Activated naive CD4-positive, alpha-beta T cell (primary cell): ENCODE data around the gene FMR1.

Experiments used
- DNase-seq, 4 experiments: peaks; one replicate each; lab custom pipeline; 2025; lab: John Stamatoyannopoulos, UW

FMR1 gene

GRCh38 chrX:147911192-147912022 is at the start of gene FMR1:
Gene FMR1, plus strand, starts transcription at chrX:147911919. Its CDS starts 261 bp downstream, at chrX:147912180.
- DNase-seq, result peak; percentile 66 to 88 (median 80)

DNA sequence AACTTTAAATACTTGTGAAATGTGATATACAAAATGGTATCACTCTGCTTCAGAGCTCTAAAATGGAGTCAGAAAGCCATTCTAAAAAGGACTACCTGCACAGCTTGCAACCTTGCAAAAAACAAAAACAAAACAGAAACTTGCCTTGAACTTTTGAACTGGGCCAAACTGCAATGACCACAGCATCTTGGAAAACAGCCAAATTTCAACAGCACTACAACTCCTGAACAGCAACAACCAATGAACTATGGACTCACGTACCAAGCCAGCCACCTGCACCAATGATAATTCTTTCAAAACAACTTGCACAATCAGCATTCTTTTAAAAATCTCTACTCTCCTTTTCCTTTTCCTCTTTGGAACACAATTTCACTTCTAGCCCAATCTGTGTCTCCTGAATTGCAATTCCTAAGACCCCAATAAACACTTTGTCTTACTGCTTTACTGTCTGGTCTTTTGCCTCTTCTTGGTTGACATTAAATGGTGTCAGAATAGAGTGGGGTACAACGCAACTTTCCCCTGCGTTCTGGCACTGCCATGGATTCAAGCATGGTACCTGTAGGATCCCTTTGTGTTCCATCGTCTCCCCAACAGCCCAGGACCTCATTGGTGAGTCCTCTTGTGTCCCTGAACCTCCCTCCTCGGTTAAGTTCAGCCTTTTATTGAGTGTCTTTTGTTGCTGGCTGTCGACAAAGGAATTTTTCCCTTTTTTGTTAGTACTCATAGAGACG is 35.7 kb upstream of the FMR1 start:
- no peak for DNase-seq

GRCh38 chrX:147876849-147877646 is 34.7 kb upstream of the FMR1 start:
- no peak for DNase-seq

- DNase-seq, result no peak
Observed at GRCh38 chrX:147877726-147878125, 34.0 kb upstream of the FMR1 start.

DNA sequence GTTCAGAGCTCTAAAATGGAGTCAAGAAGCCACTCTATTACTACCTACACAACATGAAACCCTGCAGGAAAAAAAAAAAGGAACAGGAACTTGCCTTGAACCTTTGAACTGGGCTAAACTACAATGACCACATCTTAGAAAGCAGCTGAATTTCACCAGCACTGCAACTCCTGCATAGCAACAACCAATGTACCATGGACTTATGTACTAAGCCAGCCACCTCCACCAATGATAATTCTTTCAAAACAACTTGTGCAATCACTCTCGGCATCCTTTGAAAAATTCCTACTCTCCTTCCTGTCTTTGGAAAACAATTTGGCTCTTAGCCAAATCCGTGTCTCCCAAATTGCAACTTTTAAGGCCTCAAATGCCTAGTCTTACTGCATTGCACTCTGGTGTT is 26.8 kb upstream of the FMR1 start:
- no peak for DNase-seq

- DNase-seq, result no peak
Observed at GRCh38 chrX:147890756-147891155, 21.0 kb upstream of the FMR1 start.

- no peak for DNase-seq
Observed at GRCh38 chrX:147891896-147892295, 19.8 kb upstream of the FMR1 start.

GRCh38 chrX:147893741-147894140 is 18.0 kb upstream of the FMR1 start:
- no peak for DNase-seq

GRCh38 chrX:147894366-147894963 is 17.3 kb upstream of the FMR1 start:
- DNase-seq, result no peak

DNA sequence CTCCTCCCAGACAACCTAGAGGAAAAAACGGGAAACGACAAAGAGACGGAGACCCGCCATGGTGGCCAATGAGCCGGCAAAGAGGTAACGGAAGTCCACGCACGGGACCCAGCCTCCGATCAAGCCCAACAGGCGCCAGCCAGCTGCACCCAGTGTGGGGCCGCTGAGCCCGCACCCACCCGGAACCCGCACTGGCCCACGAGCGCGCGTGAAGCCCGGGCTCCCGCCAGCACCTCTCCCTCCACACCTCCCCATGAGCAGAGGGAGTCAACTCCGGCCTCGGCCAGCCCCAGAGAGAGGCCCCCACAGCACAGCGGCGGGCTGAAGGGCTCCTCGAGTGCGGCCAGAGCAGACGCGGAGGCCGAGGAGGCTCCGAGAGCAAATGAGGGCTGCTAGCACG is 14.6 kb upstream of the FMR1 start:
- no peak for DNase-seq

- no peak for DNase-seq
Observed at GRCh38 chrX:147898951-147899350, 12.8 kb upstream of the FMR1 start.

DNA sequence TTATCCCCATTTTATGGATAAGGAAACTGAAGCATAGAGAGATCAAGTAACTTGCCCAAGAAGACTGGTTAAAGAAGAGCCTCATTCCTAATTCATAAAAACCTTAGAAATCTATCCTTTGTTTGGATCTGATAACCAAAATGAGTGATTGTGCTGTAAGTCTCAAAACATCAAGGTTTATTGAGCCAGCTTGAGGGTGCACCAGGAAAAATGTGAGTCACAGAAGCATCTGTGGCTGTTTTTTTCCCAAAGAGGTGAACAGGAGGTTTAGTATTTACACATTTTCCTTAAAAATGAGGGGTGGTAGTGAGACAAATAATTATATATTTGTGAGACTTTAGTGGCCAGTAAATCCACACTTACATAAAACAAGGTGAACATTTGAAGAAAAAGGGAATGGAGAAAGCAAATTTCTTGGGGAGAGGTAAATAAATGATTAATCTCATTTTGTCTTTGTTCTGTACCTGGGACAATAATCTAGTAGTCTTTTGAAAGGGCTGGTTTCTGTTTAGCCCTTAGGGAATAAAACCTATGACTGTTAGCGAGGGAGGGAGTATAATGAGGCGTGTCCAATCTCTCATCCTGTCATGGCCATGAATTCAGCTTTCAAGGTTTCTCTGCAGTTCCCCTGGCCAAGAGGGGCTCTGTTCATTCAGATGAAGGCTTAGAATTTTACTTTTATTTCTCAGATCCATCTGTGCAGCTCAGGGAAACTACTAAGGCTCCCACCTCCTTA is 12.2 kb upstream of the FMR1 start:
- DNase-seq, result no peak

DNA sequence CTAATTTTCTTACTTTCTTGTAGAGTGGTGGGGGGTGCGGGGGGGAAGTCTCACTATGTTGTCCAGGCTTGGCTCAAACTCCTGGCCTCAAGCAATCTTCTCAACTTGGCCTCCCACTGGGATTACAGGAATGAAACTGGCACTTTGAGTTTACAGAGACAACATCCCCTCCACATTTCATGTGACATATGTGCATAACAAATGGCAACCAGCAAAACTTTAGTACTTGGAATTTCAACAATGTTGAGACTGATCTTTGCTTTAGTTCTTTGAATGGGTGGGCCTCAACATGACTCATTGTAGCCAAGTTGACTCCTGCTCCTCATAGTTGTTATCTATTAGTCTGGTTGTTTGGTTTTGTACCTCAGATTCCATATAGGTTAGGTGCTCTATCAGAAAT is 11.4 kb upstream of the FMR1 start:
- no peak for DNase-seq

GRCh38 chrX:147901461-147902126 is 10.1 kb upstream of the FMR1 start:
- DNase-seq, result no peak

GRCh38 chrX:147902270-147902669 is 9.4 kb upstream of the FMR1 start:
- DNase-seq, result no peak

DNA sequence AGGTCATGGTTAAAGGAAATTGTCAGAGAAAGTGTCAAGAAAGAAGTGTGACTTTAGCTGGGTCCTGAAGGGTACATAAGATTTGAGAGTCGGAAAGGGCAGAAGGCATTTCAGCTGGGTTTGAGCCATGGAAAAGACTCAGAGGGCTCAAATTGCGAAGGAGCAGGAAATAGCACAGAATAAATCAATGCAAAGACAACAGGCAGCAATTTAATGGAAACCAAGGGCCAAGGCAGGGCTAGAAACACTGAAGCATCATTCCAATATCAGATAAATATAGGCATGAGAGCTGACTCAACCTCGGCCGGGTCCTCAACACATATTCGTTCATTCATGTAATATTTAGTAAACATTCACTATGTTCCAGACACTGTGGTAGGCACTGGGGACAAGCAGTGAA is 3.6 kb upstream of the FMR1 start:
- no peak for DNase-seq

- DNase-seq, result no peak
Observed at GRCh38 chrX:147910607-147911006, 1.1 kb upstream of the FMR1 start.

DNA sequence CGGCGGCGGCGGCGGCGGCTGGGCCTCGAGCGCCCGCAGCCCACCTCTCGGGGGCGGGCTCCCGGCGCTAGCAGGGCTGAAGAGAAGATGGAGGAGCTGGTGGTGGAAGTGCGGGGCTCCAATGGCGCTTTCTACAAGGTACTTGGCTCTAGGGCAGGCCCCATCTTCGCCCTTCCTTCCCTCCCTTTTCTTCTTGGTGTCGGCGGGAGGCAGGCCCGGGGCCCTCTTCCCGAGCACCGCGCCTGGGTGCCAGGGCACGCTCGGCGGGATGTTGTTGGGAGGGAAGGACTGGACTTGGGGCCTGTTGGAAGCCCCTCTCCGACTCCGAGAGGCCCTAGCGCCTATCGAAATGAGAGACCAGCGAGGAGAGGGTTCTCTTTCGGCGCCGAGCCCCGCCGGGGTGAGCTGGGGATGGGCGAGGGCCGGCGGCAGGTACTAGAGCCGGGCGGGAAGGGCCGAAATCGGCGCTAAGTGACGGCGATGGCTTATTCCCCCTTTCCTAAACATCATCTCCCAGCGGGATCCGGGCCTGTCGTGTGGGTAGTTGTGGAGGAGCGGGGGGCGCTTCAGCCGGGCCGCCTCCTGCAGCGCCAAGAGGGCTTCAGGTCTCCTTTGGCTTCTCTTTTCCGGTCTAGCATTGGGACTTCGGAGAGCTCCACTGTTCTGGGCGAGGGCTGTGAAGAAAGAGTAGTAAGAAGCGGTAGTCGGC is 528 bp downstream of the FMR1 start:
- peak in 3 of 4 experiments; percentile 9 to 21 (median 19) for DNase-seq

DNA sequence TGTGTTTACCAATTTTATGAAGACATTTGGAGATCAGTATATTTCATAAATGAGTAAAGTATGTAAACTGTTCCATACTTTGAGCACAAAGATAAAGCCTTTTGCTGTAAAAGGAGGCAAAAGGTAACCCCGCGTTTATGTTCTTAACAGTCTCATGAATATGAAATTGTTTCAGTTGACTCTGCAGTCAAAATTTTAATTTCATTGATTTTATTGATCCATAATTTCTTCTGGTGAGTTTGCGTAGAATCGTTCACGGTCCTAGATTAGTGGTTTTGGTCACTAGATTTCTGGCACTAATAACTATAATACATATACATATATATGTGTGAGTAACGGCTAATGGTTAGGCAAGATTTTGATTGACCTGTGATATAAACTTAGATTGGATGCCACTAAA is 1.9 kb downstream of the FMR1 start:
- DNase-seq, result no peak

GRCh38 chrX:147914591-147914990 is 2.9 kb downstream of the FMR1 start:
- no peak for DNase-seq
